HG02884 (cell line): ENCODE measurements around the gene GPBAR1.
"Not testable (repeated sequence)": the region's sequence is repeated elsewhere in the genome, so short reads cannot be mapped to it uniquely, and the experiment has no call there.

Source experiments
- ATAC-seq: cut with Tn5 transposase; IDR thresholded peaks from one replicate; pipeline ENCODE4 v1.9.1; 2021; ENCODE audit warnings: mild to moderate bottlenecking, moderate library complexity; ENCODE audit not compliant: unreplicated experiment

The GPBAR1 gene

DNA sequence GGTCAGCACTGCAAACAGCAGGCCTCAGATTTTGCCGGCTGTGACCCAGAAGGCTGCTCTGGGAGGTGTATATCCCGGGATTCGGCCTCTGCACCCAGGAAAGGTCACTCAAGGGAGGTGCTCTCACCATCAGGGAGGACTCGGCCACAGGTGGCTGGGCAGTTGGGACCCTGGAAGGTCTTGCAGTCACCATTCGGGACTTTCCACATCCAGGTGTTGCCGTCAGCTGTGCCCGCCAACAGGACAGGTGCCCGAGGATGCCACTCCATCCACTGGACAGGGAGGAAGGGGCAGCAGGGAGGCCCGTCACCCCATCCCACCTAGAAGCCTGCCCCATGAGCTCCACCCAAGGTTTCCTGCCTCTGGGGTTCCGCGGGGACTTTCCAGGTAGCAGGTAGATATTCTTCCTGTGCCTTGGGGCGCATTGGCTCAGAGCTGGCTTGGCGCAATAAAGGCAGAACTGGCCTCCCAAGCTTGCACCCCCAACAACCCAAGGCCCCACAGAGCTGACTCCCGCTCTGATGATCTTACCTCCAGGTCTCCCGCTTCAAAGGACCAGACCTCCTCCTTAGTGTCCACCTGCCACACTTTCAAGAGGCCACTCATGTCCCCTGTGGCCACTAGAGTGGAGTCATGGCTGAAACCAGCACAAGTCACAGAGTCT is 5.6 kb downstream of the GPBAR1 start:
- ATAC-seq: no peak

DNA sequence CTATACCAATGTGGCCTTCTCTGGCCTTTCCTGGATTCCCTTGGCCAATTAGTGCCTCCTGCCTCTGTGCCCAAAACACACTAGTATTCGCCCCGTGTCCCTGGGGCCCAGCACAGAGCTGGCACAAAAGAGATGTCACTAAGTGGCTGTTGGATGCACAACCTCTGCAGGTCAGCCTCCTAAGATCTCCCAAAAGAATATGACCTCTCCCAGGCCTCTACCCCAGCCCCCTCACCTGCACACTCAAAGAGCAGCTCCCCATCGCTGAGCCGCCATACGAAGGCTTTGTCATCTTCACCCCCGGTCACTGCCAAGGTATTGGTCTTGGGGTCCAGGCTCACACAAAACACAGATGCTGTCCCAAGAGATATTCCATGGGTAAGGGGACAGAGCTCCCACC is 6.4 kb downstream of the GPBAR1 start:
- no peak for ATAC-seq

DNA sequence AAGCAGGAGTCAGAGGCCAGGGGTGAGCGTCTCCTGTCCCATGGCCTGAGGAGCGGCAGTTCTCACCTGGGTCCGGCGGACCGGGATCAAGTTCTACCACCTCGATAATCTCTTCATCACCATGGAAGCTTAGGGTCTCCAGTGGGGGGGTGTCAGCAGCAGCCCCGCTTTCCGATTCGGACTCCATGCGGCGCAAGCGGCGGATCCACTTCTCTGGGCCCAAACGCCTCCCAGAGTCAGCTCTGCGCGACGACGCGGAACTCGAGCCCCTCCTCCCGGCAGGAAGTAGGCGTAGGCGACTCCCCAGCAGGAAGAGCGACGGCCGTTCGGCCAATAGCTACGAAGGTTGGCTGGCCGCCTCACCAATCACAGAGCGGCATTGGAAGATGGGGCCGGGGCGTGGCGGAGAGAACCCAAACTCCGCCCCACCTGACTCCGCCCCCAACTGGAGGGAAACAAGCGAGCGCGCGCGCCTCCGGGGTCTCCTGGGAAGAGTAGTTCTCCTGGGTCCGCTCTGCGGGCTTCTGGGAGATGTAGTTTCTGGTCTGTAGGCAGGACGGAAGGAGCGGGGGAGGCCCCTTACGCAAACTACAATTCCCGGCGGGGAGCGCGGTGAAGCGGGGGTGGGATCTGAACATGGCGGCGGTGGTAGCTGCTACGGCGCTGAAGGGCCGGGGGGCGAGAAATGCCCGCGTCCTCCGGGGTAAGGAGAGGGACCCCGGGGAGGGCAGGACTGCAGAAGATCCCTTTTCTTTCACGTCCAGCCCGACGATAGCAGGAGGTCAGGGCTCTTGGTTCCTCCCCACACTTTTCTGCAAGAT is 9.3 kb downstream of the GPBAR1 start, which contains the start of the genes AAMP and PNKD:
AAMP (minus strand) TSS at position 238 of the 821 bp plus-strand sequence; CDS start at position 187, 51 bp downstream.
PNKD (plus strand) TSS at position 620 of the 821 bp plus-strand sequence; CDS start at position 637, 17 bp downstream.
- ATAC-seq: peak; percentile 88

DNA sequence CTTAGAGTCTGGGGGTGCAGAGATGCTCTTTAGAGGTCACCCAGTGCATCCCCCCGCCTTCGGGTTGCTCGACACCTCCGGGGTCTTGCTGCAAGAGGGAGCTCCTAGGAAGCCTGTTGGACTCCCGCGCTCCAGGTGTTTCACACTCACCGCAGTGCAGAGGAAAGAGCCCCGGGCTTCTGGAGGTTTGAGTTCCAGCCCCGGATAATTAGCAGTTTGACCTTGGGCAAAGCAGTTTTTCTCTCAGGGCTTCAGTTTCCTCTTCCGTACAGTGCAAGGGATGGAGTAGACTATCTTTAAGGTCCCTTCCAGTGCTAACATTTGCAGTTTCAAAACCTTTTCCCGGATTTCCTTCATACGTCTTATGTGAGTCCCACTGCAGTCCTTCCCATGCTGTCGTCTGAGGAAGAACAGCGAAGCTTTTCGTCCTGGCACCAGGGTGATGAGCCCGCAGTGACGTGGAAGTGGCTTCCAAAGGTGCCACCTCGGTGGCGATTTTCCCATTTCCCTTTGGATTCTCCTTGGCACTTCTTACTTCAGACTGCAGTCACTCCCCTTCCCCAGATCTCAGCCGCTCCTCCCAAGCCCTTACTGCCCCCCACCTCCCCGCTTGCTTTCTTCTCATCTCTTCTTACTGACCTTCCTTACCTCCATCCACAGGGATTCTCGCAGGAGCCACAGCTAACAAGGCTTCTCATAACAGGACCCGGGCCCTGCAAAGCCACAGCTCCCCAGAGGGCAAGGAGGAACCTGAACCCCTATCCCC is 10.1 kb downstream of the GPBAR1 start:
- ATAC-seq: no peak

DNA sequence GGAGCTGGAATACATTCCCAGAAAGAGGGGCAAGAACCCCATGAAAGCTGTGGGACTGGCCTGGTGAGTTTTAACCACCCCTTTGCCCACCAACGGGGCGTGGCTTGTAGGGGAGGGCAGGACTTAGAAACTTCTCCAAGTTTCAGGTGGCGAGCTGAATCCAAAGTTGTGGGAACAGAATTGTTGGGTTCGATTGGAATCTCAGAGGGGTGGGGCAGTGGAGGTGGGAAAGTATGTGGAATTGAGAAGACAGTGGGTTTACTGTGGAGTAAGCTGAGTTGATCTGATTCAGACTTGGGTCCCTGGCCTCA is 10.6 kb downstream of the GPBAR1 start:
- ATAC-seq: no peak

DNA sequence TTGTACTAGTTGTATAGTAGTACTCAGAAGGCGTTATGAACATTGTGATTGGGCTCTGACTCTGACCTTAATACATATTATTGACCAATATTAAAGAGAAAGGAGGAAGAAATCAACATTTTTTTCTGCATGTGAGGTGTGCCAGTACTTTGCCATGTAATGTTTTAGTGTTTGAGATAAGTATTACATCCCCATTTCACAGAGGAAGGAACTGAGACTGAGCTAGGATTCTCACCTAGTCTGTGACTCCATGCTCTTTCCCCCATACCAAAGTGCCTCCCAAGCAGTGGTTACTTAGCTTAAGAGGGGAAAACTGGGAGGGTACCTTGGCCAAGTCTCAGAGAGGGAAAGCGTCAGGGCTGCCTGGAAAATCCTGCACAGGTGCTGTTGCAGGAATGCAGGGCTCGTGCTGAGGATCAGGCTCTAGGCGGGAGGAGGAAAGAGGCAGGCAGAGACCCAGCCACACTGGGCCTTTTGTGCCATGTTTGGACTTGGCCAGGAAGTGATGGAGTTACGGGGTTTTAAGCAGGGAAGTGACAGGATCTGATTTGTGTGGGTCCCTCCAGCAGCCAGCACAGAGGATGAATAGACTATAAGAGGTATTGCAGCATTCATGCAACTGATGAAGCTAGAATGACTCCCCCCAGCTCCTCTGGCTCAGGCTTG is 11.2 kb downstream of the GPBAR1 start:
- ATAC-seq: no peak

DNA sequence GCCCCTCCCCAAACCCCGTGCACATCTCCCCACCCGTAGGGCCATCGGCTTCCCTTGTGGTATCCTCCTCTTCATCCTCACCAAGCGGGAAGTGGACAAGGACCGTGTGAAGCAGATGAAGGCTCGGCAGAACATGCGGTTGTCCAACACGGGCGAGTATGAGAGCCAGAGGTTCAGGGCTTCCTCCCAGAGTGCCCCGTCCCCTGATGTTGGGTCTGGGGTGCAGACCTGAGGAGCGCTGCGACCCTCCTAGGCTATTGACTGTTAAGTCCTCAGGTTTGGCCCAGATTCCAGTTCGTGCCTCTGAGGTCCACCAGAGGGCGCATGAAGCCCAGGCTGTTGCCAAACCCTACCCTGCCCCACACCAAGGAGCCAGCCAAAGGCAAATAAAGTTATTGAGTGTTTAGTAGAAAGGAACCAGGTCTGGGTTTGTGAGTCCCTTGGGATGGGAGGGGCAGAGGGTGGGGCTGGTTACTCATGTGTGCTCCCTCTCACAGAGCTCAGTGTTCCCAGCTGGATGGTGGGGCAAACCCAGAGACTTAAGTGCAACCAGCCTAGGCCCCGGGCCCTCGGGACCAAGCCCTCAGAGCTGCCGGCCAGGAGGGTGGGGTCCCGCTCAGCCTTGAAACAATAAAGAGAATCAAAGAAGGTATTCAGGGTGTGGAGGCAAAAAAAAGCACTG is 11.9 kb downstream of the GPBAR1 start:
- ATAC-seq: no peak

DNA sequence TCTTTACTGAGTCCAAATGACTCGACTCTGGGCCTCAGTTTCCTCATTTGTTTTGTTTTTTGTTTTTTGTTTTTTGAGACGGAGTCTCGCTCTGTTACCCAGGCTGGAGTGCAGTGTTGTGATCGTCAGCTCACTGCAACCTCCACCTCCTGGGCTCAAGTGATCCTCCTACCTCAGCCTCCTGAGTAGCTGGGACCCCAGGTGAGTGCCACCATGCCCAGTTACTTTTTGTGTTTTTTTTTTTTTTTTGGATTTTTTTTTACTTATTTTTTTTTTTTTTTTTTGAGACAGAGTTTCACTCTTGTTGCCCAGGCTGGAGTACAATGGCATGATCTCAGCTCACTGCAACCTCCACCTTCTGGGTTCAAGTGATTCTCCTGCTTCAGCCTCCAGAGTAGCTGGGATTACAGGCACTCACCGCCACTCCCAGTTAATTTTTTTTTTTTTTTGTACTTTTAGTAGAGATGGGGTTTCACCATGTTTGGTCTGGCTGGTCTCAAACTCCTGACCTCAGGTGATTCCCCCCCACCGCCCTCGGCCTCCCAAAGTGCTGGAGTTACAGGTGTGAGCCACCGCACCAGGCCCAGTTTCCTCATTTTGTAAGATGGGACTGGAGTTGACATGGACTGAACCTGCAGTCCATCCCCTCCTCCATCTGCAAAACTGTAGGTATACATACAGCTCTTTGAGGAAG is 12.5 kb downstream of the GPBAR1 start:
- ATAC-seq: not testable (repeated sequence)

DNA sequence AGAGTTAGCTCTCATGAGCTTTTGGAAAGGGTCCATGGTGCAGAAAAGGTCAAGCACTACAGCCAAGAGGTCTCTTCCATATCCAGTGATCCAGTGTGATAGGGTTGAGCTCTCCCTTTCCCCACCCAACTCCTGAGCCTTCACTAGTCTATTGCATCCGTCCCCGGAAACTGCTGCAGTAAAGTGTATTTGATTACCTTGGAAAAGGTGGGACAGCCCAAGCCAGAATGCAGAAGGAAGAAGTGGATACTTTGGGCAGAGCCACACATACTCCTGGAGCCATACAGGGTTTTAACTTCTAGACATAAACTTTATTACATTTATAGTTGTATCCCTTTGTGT is 13.1 kb downstream of the GPBAR1 start:
- no peak for ATAC-seq

DNA sequence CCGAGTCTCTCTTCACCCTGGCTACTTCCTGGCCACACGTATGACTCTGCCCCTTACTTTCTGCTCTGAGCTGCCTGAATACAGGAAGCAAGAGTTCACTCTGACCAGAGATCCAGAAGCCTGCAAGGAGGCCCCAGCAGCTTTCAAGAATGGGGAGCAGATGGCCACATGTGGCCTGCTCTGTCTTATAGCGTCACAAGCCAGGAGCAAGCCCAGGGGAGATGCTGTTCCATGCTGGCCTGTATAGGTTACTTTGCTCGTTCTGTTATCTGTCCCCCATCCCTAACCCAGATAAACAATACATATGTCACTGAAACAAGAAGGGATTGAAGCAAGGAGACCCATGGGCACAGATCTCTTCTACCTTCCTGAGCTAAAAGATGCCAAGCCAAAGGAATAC is 13.8 kb downstream of the GPBAR1 start:
- ATAC-seq: no peak

DNA sequence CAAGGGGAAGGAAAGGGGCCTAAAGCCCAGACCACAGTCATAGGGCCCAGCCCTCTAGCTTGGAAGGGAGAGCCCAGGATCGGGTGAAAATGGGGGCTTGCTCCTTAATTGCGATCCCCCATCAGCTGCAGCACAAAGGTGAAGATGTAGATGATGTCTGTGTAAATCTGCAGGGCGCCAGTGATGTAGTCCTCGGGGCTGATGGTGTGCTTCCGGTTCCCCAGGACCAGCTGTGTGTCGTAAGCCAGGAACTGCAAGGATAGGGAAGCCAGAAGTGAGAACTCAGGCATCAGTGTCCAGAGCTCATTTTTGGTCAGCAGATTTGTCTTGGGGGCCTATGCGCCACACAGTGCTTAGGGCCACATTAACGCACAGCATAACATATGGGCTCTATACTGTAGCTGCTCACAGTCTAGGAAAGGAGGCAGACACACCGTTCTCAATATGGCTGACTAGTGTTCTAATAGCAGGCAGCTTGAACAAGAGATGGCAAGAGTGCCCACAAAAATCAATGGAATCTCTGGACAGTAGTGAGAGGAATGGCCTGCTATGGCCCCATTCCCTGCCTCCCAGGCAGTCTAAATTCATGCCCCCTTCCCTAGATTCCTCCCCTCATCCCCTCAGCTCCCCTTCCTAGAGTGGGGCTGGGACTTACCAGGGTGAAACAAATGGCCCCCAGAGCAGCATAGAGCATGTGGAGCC is 14.7 kb downstream of the GPBAR1 start:
- ATAC-seq: no peak

DNA sequence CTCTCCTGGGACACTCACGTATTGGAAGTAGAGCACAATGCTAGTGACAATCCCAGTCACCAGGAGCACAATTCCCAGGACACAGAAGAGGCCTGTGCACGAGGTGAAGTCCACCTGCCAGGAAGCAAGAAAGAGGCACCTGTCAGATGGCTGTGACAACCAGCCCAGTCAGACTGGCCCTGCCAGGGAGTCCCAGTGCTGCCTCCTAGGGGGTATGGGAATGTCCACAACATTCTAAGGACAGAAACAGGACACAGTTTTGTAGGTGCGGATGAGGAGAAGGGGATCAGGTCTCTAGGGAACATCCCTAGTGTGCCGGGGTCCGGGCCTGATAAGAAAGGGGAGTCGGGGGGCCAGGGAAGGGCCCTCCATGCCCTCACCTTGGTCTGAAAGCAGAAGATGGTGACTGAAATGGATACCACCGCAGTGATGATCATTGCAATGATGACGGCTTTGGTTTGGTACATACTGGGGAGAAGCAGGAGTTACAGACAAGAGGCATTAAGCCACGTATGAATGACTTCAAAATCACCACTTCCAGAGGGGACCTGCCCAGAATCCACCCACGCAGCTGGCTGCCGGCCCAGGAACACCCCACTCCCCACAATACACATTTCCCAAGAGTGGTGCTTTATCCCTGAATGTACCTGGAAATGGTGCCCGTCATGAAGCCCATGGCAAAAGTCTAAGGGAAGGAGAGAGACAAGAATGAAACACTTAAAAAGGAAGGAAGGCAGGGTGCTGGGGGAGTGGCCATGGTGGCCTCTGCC is 16.4 kb downstream of the GPBAR1 start:
- ATAC-seq: no peak

DNA sequence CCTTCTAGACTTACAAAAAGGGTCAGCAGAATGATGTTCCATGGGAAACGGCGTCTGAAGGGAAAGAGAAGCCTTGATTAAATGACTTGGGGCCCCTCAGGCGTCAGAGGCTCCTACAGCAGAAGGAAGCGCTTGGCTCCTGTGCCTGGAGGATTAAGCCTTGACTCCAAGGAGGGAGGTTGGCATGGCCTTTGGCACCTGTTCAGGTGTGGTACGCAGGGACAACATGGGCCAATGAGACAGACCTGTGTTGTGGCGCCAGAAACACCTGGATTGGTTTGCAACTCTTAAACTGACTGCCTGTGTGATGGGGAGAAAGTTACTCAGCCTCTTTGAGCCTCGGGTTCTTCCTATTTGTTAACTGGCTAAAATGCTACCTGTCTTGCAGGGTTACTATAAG is 17.1 kb downstream of the GPBAR1 start:
- ATAC-seq: no peak

DNA sequence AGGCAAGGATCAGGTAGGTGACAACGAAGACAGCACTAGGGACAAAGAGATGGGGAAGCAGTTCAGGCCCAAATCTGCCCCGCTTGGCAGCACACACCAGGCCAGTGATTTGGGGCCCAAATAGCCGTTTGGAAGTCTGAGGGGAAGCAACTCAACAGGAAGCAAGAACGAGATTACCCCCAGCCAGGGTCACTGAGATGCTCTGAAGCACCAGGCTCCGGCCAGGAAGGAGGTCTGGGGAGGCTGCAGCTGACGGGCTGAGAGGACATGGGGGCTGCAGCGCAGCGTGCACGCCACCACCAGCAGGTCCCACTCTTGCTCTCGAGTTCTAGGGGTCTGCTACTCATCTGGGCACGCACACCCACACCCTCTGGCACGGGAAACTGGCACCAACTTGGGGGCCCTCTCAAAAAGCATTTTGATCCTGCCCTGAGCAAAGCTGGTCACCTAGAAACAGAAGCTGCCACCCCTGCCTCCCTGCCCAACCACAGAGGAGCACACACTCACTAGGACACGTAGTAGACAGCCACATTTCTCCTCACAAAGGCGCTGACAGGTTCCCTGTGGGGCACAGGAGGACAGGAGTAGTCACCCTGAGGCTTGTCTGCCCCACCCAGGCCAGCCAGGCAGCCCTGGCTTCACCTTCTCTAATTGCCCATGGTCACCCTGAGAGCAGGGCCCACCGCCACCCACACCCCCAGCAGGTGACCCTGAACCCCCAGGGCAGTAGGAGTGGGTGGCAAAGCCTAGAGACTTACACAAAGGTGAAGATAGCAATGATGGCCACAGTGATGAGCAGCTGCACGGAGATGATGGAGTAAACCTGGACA is 17.9 kb downstream of the GPBAR1 start:
- no peak for ATAC-seq

DNA sequence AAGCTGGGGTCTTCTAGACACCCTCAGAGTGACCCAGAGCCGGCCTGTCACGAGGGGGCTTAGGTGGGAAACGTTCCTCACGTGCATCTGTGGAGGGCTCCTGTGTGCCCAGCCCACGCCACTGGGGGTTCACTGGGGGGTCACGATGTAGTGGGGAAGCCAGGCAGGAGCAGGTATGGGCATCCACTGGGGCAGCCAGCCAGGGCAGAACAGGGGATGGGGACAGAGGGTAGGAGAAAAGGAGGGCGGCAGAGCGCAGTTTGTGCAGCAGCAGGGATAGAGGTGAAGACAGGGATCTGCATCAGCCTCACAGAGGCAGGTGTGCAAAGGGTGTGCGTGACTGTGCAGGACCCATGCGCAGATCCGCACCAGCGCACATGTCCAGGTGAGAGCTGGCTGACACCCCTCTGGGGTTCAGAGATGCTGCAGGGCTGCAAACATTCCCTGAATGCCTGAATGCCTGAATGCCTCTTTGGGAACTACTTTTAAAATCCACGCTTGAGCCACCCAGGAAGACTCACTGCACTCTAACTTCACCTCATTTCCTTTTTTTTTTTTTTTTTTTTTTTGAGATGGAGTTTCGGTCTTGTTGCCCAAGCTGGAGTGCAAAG is 19.6 kb downstream of the GPBAR1 start:
- no peak for ATAC-seq

DNA sequence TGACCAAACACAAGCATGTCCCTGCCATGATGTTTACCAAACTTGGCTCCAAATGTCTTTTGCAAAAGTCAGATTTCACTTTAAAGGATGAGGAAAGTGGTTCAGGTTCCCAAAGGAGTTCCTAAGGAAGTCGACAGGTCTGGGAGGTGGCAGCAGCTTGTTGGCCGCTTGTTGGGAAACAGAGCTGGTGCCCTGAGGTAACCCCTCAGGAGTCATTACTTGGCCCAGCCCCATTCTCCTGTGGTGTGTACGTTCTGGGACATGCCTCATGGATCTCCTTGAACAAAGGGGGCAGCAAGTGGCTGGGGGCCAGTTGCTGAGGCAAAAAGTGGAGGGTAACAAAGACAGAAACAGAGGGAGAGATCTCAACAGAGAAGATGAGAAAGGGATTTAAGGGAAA is 20.6 kb downstream of the GPBAR1 start:
- no peak for ATAC-seq

DNA sequence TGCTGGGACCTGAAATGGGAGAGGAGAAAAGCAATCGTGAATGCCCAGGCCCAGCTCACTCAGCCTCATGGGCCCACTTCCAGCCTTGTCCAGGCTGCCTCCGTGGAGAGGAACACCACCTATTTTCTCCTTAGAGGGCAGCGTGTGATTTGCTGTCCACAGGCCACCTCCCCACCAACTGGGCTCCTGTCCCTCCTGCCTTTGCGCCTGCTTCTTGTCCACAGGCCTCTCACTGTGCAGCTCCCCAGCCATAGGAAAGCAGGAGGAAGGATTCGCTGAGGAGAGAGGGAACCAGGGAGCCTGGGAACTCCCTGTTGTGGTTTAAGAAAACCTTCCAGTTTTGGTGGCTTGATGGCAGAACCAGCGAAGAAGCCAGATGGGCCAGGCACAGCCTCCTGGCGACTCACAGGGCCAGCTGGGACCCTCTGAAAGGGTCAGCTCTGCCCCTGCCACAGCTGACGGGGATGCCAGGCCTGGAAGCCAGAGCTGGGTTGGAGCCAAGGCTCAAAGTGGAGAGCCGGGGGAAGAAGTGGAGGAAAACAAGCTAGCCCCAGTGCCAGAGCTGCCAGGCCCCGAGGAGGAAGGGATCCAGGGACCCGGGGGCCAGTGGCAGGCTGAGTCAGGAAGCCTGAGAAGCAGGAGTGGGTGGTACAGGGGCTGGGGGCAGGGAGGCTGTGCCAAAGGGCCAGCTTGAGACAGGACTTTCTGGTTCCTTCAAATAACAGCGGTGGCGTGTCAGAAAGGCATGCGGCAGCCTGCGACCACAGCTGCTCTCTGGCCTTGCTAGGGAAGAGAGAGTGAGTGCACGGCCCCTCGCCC is 21.6 kb downstream of the GPBAR1 start:
- no peak for ATAC-seq
